ENCODE data around the gene ATP1B3. TPM values are rescaled to one million over a fixed set of nuclear protein-coding genes. Genes with fewer than 3 reads are reported as not detected.
"Not testable (repeated sequence)": the region's sequence is repeated elsewhere in the genome, so short reads cannot be mapped to it uniquely, and the experiment has no call there.

ATP1B3 gene
- total RNA-seq (2014; rRNA removed; shearing (Covaris generic)): 25.5 and 35.7 TPM in 2 replicates

GRCh38 chr3:141876381-141876890, at the start of gene ATP1B3:
TSS of gene ATP1B3 (plus strand) at chr3:141876643. CDS start at chr3:141876802, 159 bp downstream.
- peak; percentile 82 for DNase-seq (ENCODE audit: low spot score)

GRCh38 chr3:141828487-141828886, 48.0 kb upstream of the ATP1B3 start:
- DNase-seq (ENCODE audit: low spot score): no peak

- DNase-seq (ENCODE audit: low spot score): no peak
Observed at GRCh38 chr3:141828890-141829289, 47.6 kb upstream of the ATP1B3 start.

- DNase-seq (ENCODE audit: low spot score): no peak
Observed at GRCh38 chr3:141830508-141830907, 45.9 kb upstream of the ATP1B3 start.

GRCh38 chr3:141834292-141834691, 42.2 kb upstream of the ATP1B3 start:
- no peak for DNase-seq (ENCODE audit: low spot score)

GRCh38 chr3:141835557-141836229, 40.8 kb upstream of the ATP1B3 start:
- no peak for DNase-seq (ENCODE audit: low spot score)

GRCh38 chr3:141839389-141839788, 37.1 kb upstream of the ATP1B3 start:
- no peak for DNase-seq (ENCODE audit: low spot score)

- DNase-seq (ENCODE audit: low spot score): no peak
Observed at GRCh38 chr3:141840737-141841544, 35.5 kb upstream of the ATP1B3 start.

- no peak for DNase-seq (ENCODE audit: low spot score)
Observed at GRCh38 chr3:141844108-141844507, 32.3 kb upstream of the ATP1B3 start.

- no peak for DNase-seq (ENCODE audit: low spot score)
Observed at GRCh38 chr3:141844812-141845211, 31.6 kb upstream of the ATP1B3 start.

GRCh38 chr3:141845407-141846049, 30.9 kb upstream of the ATP1B3 start:
- no peak for DNase-seq (ENCODE audit: low spot score)

- no peak for DNase-seq (ENCODE audit: low spot score)
Observed at GRCh38 chr3:141846050-141846433, 30.4 kb upstream of the ATP1B3 start.

- not testable (repeated sequence) for DNase-seq (ENCODE audit: low spot score)
Observed at GRCh38 chr3:141848159-141848748, 28.2 kb upstream of the ATP1B3 start.

- no peak for DNase-seq (ENCODE audit: low spot score)
Observed at GRCh38 chr3:141849056-141849815, 27.2 kb upstream of the ATP1B3 start.

- DNase-seq (ENCODE audit: low spot score): no peak
Observed at GRCh38 chr3:141851411-141851810, 25.0 kb upstream of the ATP1B3 start.

GRCh38 chr3:141853081-141853601, 23.3 kb upstream of the ATP1B3 start:
- no peak for DNase-seq (ENCODE audit: low spot score)

GRCh38 chr3:141853629-141854168, 22.7 kb upstream of the ATP1B3 start:
- no peak for DNase-seq (ENCODE audit: low spot score)

- DNase-seq (ENCODE audit: low spot score): no peak
Observed at GRCh38 chr3:141854599-141854998, 21.8 kb upstream of the ATP1B3 start.

- no peak for DNase-seq (ENCODE audit: low spot score)
Observed at GRCh38 chr3:141858312-141858711, 18.1 kb upstream of the ATP1B3 start.

GRCh38 chr3:141859651-141860050, 16.8 kb upstream of the ATP1B3 start:
- no peak for DNase-seq (ENCODE audit: low spot score)
